NCI-H345 treated with DMSO at 0.1 percent for 48 hours (cell line): ENCODE data around the gene PHF19.

Source experiments
- DNase-seq: peaks from one replicate; lab custom pipeline; 2025; ENCODE audit not compliant: unreplicated experiment; lab: John Stamatoyannopoulos, UW

Gene PHF19

GRCh38 chr9:120913647-120914264 is 36.8 kb upstream of the PHF19 start:
- DNase-seq, result no peak

DNA sequence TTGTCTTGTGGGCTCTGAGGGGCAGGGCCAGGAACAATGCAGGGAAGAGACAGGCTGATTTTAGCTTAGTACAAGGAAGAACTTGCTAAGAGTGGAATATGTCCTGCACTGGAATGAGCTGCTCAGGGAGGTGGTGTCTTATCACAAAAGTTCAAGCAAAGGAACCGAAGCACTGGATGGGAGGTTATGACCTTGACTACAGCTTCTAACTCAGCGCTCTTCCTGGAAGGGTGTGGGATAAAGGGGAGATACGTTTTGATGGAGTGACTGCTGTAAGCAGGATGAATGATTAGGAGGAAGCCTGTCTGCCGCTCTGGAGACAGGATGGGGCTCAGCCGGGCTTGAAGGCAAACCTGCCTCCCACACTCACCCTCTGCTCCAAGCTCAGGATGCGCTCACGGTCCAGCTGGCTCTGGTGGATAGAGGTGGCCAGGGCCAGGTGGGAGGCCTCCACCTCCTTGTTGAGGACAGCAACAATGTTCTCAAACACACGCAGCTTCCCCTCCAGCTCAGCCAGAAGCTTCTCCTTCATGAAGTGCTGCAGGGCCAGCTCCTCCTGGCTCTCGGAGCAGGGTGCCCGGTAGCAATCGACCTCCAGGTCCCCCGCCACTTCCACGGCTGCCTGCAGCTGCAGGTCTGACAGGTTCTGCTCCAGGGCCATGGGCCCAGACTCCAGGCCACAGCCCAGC is 36.1 kb upstream of the PHF19 start:
- no peak for DNase-seq

DNA sequence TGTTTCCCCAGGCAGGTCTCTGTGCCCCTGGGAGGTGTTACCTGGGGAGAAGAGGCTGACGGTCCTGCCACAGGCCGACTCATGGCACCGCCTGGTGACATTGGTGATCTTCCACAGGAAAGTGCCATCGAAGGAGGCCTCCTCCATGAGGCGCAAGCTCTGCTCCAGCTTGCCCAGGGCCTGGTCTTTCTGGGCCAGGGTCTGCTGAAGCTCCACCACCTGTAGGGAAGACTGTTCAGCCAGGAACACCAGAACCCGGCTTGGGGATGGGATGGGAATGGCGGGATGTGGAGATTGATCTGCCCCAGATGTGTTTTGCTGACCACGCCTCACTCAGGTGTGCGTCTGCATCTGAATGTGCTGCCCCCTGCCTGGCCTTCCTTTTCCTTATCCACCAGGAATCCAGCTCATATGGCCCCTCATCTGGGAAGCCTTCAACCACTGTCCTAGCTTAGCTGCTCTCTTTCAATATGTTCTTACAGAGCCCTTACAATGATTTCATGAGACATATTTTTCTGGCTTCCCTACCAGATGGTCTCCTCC is 34.4 kb upstream of the PHF19 start:
- no peak for DNase-seq

GRCh38 chr9:120910643-120911042 is 33.7 kb upstream of the PHF19 start:
- no peak for DNase-seq

DNA sequence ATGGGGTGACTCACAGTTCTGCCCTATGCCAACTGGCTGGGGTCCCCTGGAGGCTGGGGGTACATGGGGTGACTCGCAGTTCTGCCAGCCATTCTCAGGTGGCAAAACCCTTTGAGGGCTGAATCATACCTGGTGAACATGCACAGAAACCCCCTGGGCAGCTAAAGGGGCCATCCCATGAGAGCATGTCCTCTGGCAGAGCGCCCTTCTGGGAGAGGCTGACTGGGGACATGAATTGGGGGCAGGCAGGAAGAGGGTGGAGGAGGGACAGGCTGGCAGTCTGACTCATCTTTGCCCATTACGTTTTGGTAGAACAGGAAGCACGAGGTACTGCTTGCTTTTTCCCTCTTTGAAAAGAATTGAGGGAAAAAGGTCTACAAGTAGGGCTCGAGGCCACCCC is 32.9 kb upstream of the PHF19 start:
- no peak for DNase-seq

DNA sequence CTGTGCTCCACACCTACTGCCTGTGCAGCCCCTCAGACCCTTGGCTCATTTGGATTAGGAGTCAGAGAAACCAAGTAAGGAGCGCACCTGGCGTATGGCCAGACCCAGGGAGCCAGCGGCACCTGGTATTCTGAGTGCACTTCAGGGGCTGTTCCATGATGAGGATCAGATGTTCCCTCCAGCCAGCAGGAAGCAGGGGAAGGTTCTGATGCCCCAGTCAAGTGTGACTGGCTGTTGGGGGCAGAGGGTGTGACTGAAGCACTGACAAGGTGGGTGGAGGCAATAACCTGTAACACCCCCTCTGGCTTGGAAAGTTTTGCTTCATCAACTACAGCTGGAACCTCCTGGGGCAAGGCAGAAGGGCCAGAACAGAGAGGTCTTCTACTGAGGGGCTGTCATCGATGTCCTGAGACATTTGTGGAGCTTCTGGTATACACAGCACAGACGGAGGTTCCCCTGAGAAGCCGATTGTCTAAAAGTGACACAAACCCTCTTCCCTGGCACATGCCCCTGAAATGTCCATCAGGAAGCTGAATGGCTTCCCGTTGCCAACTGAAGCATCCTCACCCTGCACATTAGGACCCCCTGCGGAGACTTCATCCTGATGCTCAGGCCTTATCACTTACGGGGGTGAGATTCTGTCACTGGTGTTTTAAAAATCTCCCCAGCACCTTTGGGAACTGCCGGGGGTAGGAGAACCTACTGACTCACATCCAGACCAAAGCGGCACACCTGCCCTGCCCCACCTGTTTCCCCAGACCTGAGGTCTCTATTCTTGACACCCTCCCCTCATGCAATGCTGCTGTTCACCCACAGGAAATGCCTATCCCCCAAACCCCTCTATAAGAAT is 28.6 kb upstream of the PHF19 start:
- DNase-seq, result peak; percentile 26

DNA sequence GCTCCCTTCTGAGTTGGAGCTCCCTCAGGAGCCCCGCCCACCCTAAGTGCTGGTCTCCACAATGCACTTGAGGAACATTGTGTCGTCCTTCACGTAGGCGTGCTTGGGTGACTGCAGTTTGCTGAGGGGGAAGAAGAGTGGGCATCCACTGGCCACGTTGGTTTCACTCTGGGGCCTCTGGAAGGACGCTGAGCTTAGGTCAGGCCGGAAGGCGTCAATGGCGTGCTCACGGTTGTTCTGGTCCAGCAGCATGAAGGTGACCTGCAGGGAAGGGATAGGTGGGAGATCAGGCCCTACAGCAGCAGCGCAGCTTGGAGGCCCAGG is 28.0 kb upstream of the PHF19 start:
- no peak for DNase-seq

DNA sequence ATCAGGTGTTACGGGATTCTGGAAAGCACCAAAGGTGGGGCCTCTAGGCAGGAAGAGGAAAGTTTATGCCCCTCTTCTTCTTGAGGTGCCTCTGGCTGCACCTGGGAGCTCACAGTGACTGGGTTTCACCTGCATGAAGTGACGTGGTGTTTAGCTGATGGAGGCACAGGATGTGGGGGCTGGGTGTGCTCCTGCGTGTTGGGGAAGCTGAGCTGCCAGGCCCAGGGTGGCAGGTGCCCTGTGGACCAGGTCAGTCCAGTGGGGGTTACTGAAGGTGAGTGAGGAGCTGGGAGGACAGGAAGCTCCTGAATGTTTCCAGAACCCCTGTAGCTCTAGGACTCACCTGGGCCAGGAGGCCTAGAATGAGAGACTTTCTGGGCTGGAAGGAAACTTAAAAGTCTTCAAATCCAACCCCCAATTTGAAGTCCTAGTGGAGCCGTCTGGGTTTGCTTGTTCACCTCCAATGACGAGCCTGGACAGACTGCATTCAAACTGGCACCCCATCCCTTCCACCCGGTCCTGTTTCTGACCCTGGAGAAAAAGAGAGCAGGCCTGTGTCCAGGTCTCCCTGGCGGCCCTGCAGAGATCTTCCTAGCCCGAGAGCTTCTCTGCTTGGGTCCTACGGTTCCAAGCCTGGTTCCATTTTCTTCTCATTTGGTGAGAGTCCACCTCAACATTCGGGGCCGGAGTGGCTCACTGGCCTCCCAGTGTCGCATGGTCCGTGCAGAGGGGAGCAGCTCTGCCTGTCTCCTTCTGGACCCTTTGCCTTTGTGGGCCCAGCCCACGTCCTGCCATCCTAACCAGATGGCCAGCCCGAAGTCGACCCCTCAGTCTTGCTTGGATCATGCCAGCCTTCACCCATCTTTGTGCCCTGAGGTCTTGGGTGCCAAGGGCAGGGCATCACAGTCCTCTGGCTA is 27.3 kb upstream of the PHF19 start:
- no peak for DNase-seq

DNA sequence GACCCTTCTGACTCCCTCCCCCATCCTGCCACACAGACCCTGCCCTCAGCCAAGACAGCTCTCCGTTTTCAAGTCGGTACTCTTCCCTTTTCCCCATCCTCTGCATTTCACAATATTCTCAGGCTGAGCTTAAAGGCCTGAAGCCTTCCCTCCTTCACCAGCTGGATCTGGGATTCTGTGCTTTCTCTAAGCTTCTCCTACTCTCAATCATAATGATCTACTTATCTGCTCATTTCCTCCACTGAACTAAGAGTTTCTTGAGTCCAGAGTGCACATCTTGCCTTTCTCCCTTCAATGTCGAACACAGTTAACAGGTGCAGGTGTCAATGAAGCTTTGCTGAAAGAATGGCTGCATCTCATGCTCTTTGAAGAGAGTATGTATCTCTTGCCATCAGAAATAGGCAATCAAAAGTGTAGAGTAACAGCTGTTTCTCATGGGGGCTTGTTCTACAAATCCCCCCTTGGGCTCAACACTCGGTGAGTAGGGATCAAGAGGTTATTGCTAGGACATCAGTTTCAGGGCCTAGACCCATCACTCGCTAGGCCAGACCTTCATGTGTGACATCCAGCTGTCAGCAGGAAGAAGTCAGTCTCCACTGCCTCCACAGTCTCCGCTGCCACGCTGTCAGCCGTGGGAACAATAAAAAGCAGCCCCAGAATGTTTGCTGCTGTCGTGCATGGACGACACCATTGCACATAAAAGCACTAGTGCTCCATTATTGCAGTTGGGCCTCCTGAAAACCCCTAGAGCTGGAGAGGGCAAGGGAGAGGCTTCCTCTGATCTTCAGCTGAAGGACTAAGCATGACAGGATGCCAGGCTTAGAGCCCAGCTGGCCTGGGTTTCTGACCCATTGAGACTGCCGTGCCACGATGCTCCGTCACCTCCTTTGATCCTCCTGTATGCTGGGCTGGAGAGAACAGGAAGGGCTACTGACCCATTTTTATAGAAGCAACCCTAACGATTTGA is 25.9 kb upstream of the PHF19 start:
- no peak for DNase-seq

DNA sequence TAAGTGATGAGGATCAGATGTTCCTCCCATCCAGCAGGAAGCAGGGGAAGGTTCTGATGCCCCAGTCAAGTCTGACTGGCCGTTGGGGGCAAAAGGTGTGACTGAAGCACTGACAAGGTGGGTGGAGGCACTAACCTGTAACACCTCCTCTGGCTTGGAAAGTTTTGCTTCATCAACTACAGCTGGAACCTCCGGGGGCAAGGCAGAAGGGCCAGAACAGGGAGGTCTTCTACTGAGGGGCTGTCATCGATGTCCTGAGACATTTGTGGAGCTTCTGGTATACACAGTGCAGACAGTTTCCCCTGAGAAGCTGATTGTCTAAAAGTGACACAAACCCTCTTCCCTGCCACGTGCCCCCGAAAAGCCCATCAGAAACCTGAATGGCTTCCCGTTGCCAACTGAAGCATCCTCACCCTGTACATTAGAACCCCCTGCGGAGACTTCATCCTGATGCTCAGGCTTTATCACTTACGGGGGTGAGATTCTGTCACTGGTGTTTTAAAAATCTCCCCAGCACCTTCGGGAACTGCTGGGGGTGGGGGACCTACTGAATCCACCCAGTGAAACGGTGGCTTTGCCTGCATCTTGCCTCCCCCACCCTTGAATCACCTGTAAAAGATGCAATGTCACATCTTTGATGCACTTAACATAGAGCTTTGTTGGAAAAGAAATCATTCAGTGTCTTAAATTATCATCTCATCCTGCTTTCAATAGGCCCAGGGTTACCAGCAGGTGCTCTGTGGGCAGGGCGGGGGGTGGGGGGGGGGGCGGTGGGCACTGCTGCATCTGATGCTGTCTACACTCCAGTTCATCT is 25.0 kb upstream of the PHF19 start:
- peak; percentile 20 for DNase-seq

- DNase-seq, result no peak
These were observed 23.8 kb upstream of the PHF19 start for GRCh38 chr9:120900824-120901223.

DNA sequence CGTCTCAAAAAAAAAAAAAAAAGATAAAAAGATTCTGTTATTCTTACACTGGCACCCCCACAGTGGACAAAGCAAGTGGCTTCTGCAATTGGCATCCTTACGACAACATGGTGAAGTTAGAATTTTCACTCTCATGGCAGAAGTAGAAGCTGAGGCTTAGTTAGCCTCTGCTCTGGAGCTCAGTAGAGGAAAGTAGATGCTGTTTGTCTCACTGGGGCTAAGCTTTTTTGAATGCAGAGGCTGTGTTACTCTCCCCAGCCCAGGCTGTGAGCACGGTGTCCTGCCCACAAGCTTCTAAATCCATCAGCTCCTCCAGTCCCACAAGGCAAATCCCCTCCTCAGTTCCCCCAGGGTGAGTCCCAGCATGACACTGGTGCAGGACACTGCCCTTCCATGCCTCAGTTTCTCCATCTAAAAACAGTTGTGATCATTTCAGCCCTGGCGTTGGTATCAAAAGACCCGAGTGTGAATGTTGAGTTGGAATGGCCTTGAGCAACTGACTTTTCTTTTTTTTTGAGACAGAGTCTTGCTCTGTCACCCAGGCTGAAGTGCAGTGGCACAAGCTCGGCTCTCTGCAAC is 22.6 kb upstream of the PHF19 start:
- DNase-seq, result no peak

DNA sequence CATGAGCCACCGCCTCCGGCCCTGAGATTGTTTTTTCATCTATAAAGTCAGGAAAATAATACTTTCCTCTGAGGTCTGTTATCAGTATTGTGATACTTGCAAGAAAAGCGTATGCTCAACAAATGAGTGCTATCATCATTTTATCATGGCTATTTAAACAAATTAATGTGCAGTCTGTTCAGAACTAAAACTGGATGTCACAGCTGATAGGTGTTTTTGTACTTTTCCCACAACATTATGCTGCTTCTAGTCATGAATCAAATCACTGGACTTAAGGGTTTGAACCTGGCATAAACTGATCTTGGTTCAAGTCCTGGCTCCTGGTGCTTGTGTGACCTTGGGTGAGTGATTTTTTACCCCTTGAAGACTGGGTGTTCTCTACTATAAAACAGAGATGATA is 21.4 kb upstream of the PHF19 start:
- no peak for DNase-seq

GRCh38 chr9:120895951-120896350 is 19.0 kb upstream of the PHF19 start:
- DNase-seq, result no peak

DNA sequence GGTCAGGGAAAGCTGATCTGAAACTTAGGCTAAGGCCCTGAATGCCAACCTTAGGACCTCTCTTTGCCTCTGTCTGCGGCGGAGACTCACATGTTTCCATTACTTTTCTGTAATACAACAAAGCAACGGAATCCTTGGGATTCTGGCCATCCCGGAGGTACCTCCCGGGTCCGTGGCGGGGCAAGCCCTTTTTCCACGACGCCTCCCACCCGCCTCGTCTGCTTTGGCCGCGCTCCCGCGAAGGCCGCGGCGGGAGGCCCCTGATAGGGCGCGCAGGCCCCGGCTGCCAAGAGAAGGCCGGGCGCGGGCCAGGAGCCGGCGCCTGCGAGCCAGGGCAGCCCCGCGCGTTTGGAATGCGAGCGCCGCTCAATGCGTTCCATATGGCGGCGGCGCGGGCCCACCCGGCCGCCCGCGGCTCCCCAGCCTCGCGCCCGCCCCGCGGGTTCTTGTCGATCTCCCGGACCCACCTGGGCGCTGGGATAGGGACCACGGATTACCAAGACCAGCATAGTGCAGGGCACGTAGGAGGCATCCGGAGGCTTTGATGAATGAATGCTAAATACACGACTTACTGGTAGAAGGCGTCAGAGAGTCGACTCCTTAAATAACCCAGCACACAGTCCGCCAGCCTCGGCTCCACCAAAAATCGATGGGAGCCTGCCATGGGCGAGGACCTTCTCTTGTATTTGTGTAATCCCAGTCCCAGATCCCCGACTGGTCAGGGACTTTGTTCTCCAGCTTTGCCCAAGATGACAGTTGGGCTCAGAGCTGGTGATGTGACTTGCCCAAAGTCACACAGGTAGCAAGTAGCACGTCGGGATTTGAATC is 17.5 kb upstream of the PHF19 start:
- DNase-seq, result no peak

DNA sequence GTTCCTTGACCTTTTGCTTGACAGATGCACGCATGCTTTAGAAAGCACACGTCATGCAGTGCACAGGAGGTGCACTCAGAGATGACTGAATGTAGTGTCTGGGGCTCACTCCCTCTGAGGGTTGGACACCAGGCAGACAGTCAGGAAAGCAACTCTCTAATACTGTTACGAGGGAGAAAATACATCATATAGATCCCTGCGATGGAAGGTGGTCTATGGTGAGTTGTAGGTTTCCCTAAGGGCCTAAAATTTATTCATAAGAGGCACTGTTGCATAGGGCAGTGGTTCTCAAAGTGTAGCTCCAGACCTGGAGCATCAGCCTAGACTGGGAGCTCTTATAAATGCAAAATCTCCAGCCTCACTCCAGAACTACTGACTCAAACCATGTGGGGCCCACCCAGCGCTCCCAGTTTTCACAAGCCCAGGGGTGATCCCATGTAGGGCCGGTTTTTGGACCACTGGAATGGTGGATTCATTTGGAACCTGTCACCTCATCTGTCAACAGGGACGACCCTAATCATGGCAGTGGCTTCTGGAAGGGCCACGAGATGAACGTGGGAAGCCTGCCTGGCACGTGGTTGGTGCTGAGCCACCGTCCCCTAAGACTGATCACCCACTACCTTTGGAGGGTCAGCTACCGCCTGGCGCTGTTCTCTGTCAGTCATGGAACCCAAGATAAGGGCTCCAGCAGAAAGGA is 16.8 kb upstream of the PHF19 start:
- no peak for DNase-seq
